Hematopoietic multipotent progenitor cell treated with erythropoietin and hydrocortisone succinate and interleukin-3 and kit ligand, for 4 days (in vitro differentiated cells): ENCODE measurements around the gene INPP5J.
A peak's percentile ranks its signal among the peaks of the same experiment; 100 is the strongest.
"Not testable (repeated sequence)": the region's sequence is repeated elsewhere in the genome, so short reads cannot be mapped to it uniquely, and the experiment has no call there.

Experiments
- DNase-seq: peaks from one replicate; pipeline ENCODE4 v3.0.0-alpha.2; 2015

INPP5J gene

GRCh38 chr22:31155422-31155821 lies 32.7 kb downstream of the INPP5J start:
- DNase-seq: no peak

- peak; percentile 37 for DNase-seq
Measured at GRCh38 chr22:31160328-31160978, 37.7 kb downstream of the INPP5J start.

GRCh38 chr22:31161386-31161785 lies 38.6 kb downstream of the INPP5J start:
- DNase-seq: no peak

- DNase-seq: peak; percentile 55
Measured at GRCh38 chr22:31162015-31162765, 39.4 kb downstream of the INPP5J start.

GRCh38 chr22:31170971-31171370 lies 48.2 kb downstream of the INPP5J start:
- DNase-seq: no peak

GRCh38 chr22:31171734-31172133 lies 49.0 kb downstream of the INPP5J start:
- not testable (repeated sequence) for DNase-seq

GRCh38 chr22:31173386-31174145 lies 50.8 kb downstream of the INPP5J start:
- no peak for DNase-seq

GRCh38 chr22:31176923-31177322 lies 54.2 kb downstream of the INPP5J start:
- DNase-seq: no peak

- DNase-seq: no peak
Measured at GRCh38 chr22:31177420-31178162, 54.8 kb downstream of the INPP5J start.

GRCh38 chr22:31178859-31179258 lies 56.1 kb downstream of the INPP5J start:
- DNase-seq: no peak

GRCh38 chr22:31179345-31179744 lies 56.6 kb downstream of the INPP5J start:
- DNase-seq: no peak

GRCh38 chr22:31184015-31184414 lies 61.2 kb downstream of the INPP5J start:
- no peak for DNase-seq
